Parathyroid adenoma (tissue), 2 donors: Measurements from ENCODE around the gene PIGV.
"Not testable (repeated sequence)": the region's sequence is repeated elsewhere in the genome, so short reads cannot be mapped to it uniquely, and the experiment has no call there.

Experiments used
- H2AFZ ChIP-seq: fragments of 300-600 bp; sonication (generic); one replicate; pipeline ENCODE4 v1.7.0; 2017; ENCODE audit warnings: antibody characterized with exemption, mild to moderate bottlenecking
- H3K27ac ChIP-seq: fragments of 300-600 bp; sonication (generic); one replicate; pipeline ENCODE4 v1.7.0; 2017
- H3K27me3 ChIP-seq: fragments of 300-600 bp; sonication (generic); one replicate; pipeline ENCODE4 v1.7.0; 2017; ENCODE audit warnings: low read length; ENCODE audit not compliant: control insufficient read depth, insufficient read depth
- H3K36me3 ChIP-seq: fragments of 300-600 bp; sonication (generic); one replicate; pipeline ENCODE4 v1.7.0; 2017; ENCODE audit warnings: low read length; ENCODE audit not compliant: control insufficient read depth, insufficient read depth
- H3K4me1 ChIP-seq: fragments of 300-600 bp; sonication (generic); one replicate; pipeline ENCODE4 v1.7.0; 2017; ENCODE audit warnings: control low read depth
- H3K4me2 ChIP-seq: fragments of 300-600 bp; sonication (generic); one replicate; pipeline ENCODE4 v1.7.0; 2017; ENCODE audit warnings: low read length
- H3K4me3 ChIP-seq: fragments of 300-600 bp; sonication (generic); one replicate; pipeline ENCODE4 v1.7.0; 2017; ENCODE audit warnings: low read depth, low read length
- H3K79me2 ChIP-seq: fragments of 300-600 bp; sonication (generic); one replicate; pipeline ENCODE4 v1.7.0; 2017; ENCODE audit warnings: control low read depth
- H3K9ac ChIP-seq: fragments of 300-600 bp; sonication (generic); one replicate; pipeline ENCODE4 v1.7.0; 2017; ENCODE audit warnings: mild to moderate bottlenecking
- H3K9me3 ChIP-seq: fragments of 300-600 bp; sonication (generic); one replicate; pipeline ENCODE4 v1.7.0; 2017; ENCODE audit warnings: low read length; ENCODE audit not compliant: control insufficient read depth
- TF ChIP-seq, protein P1 (sequence below): fragments of 300-600 bp; sonication (generic); IDR thresholded peaks from one replicate; pipeline ENCODE4 v1.7.0; 2017; ENCODE audit warnings: antibody characterized with exemption, mild to moderate bottlenecking
- donor health status: primary hyperparathyroidism.

Gene PIGV

DNA sequence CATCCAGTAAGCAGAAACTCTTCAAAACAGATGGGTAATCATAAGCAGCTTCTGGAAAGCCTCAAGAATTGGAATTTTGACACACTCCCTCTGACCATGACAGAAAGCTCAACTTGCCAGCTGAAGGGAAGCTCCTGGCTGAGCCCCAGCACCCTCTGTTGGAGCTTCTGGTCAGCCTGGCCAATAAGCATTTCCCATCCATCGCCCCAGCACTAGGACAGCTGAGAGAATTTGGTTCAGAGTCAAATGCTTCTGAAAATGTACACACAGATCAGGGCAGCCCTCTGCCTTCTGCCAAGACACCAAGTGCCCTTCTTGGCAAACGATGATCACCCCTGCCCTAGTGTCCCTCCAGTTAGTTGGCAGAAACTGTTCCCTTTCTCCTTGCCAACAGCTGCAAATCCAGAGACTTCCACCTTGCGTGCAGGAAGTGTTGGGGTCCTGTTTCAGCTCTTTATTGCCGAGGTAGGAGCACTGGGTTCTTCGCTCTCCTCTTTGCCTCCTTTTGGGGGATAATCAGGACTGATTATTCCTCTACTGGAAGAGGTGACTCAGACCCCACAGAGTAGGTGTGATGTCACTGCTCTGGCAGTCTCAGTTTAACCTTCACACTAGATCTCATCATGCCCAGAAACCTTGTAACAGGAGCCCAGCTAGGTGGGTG is 11.9 kb downstream of the PIGV start:
- no peaks in the 10 kb centered on the region for H3K27me3 ChIP-seq
- peak overlapping the region; percentile 68 for H3K27ac ChIP-seq
- TF ChIP-seq, protein P1, sequence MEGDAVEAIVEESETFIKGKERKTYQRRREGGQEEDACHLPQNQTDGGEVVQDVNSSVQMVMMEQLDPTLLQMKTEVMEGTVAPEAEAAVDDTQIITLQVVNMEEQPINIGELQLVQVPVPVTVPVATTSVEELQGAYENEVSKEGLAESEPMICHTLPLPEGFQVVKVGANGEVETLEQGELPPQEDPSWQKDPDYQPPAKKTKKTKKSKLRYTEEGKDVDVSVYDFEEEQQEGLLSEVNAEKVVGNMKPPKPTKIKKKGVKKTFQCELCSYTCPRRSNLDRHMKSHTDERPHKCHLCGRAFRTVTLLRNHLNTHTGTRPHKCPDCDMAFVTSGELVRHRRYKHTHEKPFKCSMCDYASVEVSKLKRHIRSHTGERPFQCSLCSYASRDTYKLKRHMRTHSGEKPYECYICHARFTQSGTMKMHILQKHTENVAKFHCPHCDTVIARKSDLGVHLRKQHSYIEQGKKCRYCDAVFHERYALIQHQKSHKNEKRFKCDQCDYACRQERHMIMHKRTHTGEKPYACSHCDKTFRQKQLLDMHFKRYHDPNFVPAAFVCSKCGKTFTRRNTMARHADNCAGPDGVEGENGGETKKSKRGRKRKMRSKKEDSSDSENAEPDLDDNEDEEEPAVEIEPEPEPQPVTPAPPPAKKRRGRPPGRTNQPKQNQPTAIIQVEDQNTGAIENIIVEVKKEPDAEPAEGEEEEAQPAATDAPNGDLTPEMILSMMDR: no peak
- H3K79me2 ChIP-seq: no peaks in the 10 kb centered on the region
- no peaks in the 10 kb centered on the region for H3K36me3 ChIP-seq
- no peak overlapping the region for H3K4me3 ChIP-seq
- peak overlapping the region; percentile 50 for H2AFZ ChIP-seq
- H3K9ac ChIP-seq: no peak overlapping the region
- peaks cover 2% of the 10 kb centered on the region for H3K4me1 ChIP-seq
- no peaks in the 10 kb centered on the region for H3K9me3 ChIP-seq
- H3K4me2 ChIP-seq: no peak overlapping the region

DNA sequence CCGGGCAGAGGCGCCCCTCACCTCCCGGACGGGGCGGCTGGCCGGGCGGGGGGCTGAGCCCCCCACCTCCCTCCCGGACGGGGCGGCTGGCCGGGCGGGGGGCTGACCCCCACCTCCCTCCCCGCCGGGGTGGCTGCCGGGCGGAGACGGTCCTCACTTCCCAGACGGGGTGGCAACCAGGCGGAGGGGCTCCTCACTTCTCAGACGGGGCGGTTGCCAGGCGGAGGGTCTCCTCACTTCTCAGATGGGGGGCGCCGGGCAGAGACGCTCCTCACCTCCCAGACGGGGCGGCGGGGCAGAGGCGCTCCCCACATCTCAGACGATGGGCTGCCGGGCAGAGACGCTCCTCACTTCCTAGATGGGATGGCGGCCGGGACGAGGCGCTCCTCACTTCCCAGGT is 16.2 kb downstream of the PIGV start:
- not testable (repeated sequence) for H3K27ac ChIP-seq, H3K4me1 ChIP-seq, H3K4me2 ChIP-seq, H3K4me3 ChIP-seq, H3K9ac ChIP-seq, H3K9me3 ChIP-seq, H2AFZ ChIP-seq, H3K27me3 ChIP-seq, H3K36me3 ChIP-seq, H3K79me2 ChIP-seq

DNA sequence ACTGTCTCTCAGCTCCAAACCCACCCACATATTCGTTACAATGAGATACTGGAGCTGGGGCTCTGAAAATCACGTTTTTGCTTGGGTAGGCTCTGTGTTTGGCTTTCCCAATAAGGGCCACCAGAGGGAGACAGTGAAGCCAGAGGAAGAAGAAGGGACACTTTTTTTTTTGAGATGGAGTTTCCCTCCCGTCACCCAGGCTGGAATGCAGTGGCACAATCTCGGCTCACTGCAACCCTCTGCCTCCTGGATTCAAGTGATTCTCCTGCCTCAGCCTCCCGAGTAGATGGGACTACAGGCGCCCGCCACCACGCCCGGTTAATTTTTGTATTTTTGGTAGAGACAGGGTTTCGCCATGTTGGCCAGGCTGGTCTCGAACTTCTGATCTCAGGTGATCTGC is 22.4 kb downstream of the PIGV start:
- not testable (repeated sequence) for H3K4me1 ChIP-seq, H3K27me3 ChIP-seq, H2AFZ ChIP-seq, H3K27ac ChIP-seq, H3K4me2 ChIP-seq, H3K4me3 ChIP-seq, H3K79me2 ChIP-seq, H3K36me3 ChIP-seq, H3K9ac ChIP-seq, H3K9me3 ChIP-seq
- TF ChIP-seq, protein P1: peak; percentile 46

DNA sequence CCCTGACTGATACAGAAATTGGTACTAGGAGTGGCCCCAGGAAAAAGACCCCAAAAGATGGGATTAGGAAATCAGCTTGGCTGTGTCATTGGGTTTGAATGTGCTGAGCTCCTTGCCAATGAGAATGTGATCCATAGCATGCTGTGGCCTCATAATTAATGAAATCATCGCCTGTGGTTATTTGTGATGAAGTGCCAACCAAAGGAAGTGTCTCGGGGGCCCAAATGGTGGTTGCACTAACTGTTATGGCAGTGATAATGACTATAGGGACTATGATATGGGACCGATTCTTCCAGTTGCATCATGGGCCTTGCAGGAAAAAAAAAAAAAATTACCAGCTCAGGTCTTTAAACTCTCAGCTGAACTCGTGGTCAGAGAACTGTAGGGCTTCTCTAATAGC is 23.3 kb downstream of the PIGV start:
- Histone ChIP-seq H3K36me3 (no peaks in the 10 kb centered on the region), H2AFZ (no peak overlapping the region), H3K79me2 (no peaks in the 10 kb centered on the region), H3K27me3 (no peaks in the 10 kb centered on the region), H3K4me3 (no peak overlapping the region), H3K27ac (no peak overlapping the region), H3K9me3 (no peaks in the 10 kb centered on the region), H3K4me2 (no peak overlapping the region), H3K9ac (no peak overlapping the region), H3K4me1 (no peaks in the 10 kb centered on the region)
- TF ChIP-seq, protein P1: no peak

DNA sequence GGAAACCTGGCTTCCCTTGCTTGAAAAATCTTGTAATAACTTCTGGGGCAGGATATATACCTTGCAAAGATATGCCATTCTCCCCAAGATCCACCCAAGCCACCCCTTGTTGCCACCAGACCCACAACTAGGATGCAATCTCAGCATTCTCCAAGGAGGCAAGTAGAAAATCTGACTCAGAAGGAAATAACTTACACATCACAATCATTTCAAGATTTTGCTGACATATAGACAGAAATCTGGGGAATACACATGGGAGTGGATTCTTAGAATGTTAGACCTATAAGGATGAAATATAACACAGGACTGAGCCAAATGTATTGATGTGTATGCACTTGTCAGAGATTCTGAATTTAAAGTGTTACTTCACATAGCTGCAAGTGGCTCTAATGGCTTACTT is 24.0 kb downstream of the PIGV start:
- TF ChIP-seq, protein P1: no peak

More for the DNA sequence above, 24.0 kb downstream of the PIGV start:
- H3K4me1 ChIP-seq: no peaks in the 10 kb centered on the region
- no peaks in the 10 kb centered on the region for H3K79me2 ChIP-seq
- no peaks in the 10 kb centered on the region for H3K36me3 ChIP-seq
- no peak overlapping the region for H3K27ac ChIP-seq
- no peak overlapping the region for H3K4me3 ChIP-seq
- H3K9me3 ChIP-seq: no peaks in the 10 kb centered on the region
- no peaks in the 10 kb centered on the region for H3K27me3 ChIP-seq
- H3K9ac ChIP-seq: no peak overlapping the region
- no peak overlapping the region for H3K4me2 ChIP-seq
- H2AFZ ChIP-seq: no peak overlapping the region
